ENCODE data around the gene PI16.

The PI16 gene

DNA sequence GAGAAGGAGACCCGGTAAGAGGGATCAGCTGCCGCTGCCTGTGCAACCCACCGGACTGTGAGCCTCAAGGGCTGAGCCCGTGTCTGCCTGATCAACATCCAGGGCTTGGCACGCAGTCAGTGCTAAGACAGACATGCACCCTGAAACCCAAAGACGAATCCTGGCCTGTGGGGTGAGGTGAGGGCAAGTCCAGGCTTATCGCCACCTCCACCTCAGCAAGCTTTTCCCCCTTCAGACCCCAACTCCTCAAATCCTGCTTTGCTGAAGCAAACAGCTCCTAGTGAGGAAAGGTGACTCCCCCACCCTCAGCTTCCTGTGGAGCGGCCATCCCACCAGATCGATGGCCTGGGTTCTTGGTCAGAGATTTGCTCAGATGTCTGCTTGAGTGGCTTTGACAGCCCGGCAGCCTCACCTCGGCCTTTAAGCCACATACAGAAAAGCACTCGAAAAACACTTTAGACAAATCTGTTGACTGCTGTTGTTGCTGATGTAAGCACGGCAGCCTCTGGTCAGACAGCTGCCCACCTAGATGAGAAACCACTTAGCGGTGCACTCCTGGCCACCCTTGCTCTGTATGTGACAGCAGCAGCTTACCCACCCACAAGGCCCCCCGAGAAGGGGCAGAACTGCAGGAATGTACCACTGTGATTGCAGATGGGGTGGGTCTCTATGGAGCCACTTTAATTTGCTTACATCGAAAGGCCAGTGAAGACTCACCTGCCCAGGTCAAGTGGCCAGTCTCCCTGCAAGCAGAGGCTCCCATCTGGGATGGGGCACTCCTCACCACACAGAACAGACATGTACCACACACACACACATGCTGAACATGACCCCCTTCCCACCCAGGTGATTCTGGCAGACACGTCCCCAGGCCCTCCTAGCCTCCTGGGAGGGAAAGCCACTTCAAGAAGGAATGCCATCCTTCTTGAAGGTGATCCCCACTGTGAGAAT, 16.6 kb downstream of the PI16 start:
- no peak overlapping the region for H4K8ac ChIP-seq (ENCODE audit: low read depth, low read length)
- no peak overlapping the region for H3K4ac ChIP-seq (ENCODE audit: low read length)
- no peak overlapping the region for H2BK12ac ChIP-seq (ENCODE audit: low read length)
- DNase-seq (ENCODE audit: low spot score): no peak
- H3K14ac ChIP-seq (ENCODE audit: low read length): no peak overlapping the region
- H3K4me1 ChIP-seq (ENCODE audit: control insufficient read depth in 2 of 2, insufficient read depth in 1 of 2, low read depth in 1 of 2, low read length in 2 of 2): no peaks in the 10 kb centered on the region
- H3K9ac ChIP-seq (ENCODE audit: low read depth, low read length, poor library complexity): peak overlapping the region; percentile 18
- H2AFZ ChIP-seq (ENCODE audit: low read length): no peak overlapping the region
- H3K23ac ChIP-seq (ENCODE audit: low read depth, low read length, poor library complexity): peak overlapping the region; percentile 10
- H3K79me1 ChIP-seq (ENCODE audit: low read depth, low read length): no peaks in the 10 kb centered on the region
- H3K27me3 ChIP-seq (ENCODE audit: control insufficient read depth in 3 of 3, insufficient read depth in 3 of 3, low read depth in 1 of 3, low read length in 3 of 3): no peaks in the 10 kb centered on the region
- peak overlapping the region in 1 of 2 donors; percentile 3 for H3K4me3 ChIP-seq (ENCODE audit: low read length in 2 of 2)
- no peak overlapping the region for H2BK15ac ChIP-seq (ENCODE audit: low read length)
- peak overlapping the region; percentile 25 for H2BK5ac ChIP-seq (ENCODE audit: low read length)
- no peak overlapping the region for H2BK120ac ChIP-seq (ENCODE audit: low read depth, low read length)
- H4K91ac ChIP-seq (ENCODE audit: low read depth, low read length, poor library complexity): no peak overlapping the region
- H3K18ac ChIP-seq (ENCODE audit: low read length): no peak overlapping the region
- H3K36me3 ChIP-seq (replicated peaks in 1 of 2; ENCODE audit: control insufficient read depth in 2 of 2, insufficient read depth in 2 of 2, low read length in 2 of 2): peaks cover 76 to 100% of the 10 kb centered on the region in 2 donors
- no peak overlapping the region for H3K4me2 ChIP-seq (ENCODE audit: insufficient read depth, low read length, poor library complexity, severe bottlenecking)
- no peaks in the 10 kb centered on the region for H3K9me3 ChIP-seq (replicated peaks in 1 of 2; ENCODE audit: control insufficient read depth in 2 of 2, insufficient read depth in 1 of 2, low read depth in 1 of 2, low read length in 2 of 2)
- H3K27ac ChIP-seq (replicated peaks; ENCODE audit: low read length): no peak overlapping the region
- no CpG with 5 or more reads among the region's 17 CpGs for WGBS, 2 donors (ENCODE audit: extremely low coverage in 2 of 2, insufficient read length in 2 of 2, insufficient replicate concordance in 1 of 2)
- no peak overlapping the region for H2AK5ac ChIP-seq (ENCODE audit: low read depth, low read length)

DNA sequence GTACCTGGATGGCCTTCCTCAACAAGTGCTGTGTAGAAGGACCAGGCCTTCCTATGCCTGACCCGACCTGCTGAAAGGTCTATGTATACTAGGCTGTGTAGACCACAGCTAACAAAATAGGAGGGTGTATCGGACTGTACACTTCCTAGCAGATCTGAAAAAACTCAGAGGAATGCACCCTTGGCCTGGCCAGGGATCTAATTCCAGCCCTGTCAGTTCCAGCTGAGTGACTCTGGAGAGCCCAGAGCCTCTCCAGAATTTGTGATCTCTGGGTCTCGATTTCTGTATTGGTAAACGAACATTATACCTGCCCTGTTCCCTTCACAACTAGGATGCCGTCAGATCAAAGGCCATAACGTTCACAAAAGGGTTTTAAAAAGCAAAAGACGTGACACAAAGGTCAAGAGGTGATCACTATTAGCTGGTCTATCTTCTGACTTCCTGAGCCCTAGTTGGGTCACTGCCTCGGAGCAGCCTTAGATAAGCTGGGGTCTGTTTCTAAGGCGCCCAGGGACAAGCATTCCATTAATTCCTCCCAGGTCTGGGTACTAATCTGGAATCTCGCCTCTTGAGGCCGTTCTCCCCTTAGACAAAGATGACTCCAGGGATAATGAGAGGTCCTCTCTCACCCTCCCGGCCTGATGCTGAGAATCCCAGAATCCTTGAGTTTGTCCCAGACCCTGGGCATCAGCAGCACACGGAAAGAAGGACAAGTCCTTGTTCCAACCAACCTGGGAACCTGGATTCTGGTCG, 17.6 kb downstream of the PI16 start:
- no peak for DNase-seq (ENCODE audit: low spot score)
- peak overlapping the region in 1 of 2 donors; percentile 3 for H3K4me3 ChIP-seq (ENCODE audit: low read length in 2 of 2)
- no peaks in the 10 kb centered on the region for H3K9me3 ChIP-seq (replicated peaks in 1 of 2; ENCODE audit: control insufficient read depth in 2 of 2, insufficient read depth in 1 of 2, low read depth in 1 of 2, low read length in 2 of 2)
- H3K4me1 ChIP-seq (ENCODE audit: control insufficient read depth in 2 of 2, insufficient read depth in 1 of 2, low read depth in 1 of 2, low read length in 2 of 2): no peaks in the 10 kb centered on the region
- no peaks in the 10 kb centered on the region for H3K79me1 ChIP-seq (ENCODE audit: low read depth, low read length)
- H4K91ac ChIP-seq (ENCODE audit: low read depth, low read length, poor library complexity): no peak overlapping the region
- no peak overlapping the region for H2AFZ ChIP-seq (ENCODE audit: low read length)
- no peak overlapping the region for H4K8ac ChIP-seq (ENCODE audit: low read depth, low read length)
- H3K23ac ChIP-seq (ENCODE audit: low read depth, low read length, poor library complexity): peak overlapping the region; percentile 2
- no peak overlapping the region for H3K9ac ChIP-seq (ENCODE audit: low read depth, low read length, poor library complexity)
- no peak overlapping the region for H2AK5ac ChIP-seq (ENCODE audit: low read depth, low read length)
- no peak overlapping the region for H2BK12ac ChIP-seq (ENCODE audit: low read length)
- H3K4me2 ChIP-seq (ENCODE audit: insufficient read depth, low read length, poor library complexity, severe bottlenecking): no peak overlapping the region
- H2BK5ac ChIP-seq (ENCODE audit: low read length): no peak overlapping the region
- H3K27ac ChIP-seq (replicated peaks; ENCODE audit: low read length): no peak overlapping the region
- no peak overlapping the region for H2BK120ac ChIP-seq (ENCODE audit: low read depth, low read length)
- no peaks in the 10 kb centered on the region for H3K27me3 ChIP-seq (ENCODE audit: control insufficient read depth in 3 of 3, insufficient read depth in 3 of 3, low read depth in 1 of 3, low read length in 3 of 3)
- no peak overlapping the region for H3K14ac ChIP-seq (ENCODE audit: low read length)
- H3K36me3 ChIP-seq (replicated peaks in 1 of 2; ENCODE audit: control insufficient read depth in 2 of 2, insufficient read depth in 2 of 2, low read length in 2 of 2): peaks cover 81 to 100% of the 10 kb centered on the region in 2 donors
- H3K4ac ChIP-seq (ENCODE audit: low read length): no peak overlapping the region
- no peak overlapping the region for H3K18ac ChIP-seq (ENCODE audit: low read length)
- H2BK15ac ChIP-seq (ENCODE audit: low read length): no peak overlapping the region
- WGBS, 2 donors (ENCODE audit: extremely low coverage in 2 of 2, insufficient read length in 2 of 2, insufficient replicate concordance in 1 of 2): no CpG with 5 or more reads among the region's 14 CpGs

- Histone ChIP-seq H3K4me3 (ENCODE audit: low read length in 2 of 2) (no peak overlapping the region), H3K9ac (ENCODE audit: low read depth, low read length, poor library complexity) (no peak overlapping the region)
Measured at GRCh38 chr6:36973190-36973589, 18.7 kb downstream of the PI16 start.

DNA sequence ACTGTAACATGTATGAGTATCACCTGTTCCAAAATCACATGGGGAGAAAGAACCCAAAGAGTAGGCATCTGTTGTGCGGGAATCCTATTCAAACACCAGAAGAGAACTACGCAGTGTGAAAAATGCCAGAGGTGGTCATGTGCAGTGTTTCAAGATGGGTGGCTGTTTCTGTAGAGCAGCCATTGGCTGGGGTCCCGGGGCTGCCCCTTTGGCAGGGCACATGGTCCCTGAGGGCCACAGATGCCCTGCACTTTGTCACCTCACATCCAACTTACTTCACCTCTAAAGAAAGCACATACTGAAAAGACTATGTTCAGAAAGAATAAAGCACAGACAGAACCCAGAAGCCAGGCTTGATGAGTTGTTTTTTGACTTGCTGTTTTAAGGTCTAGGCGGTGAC, 19.1 kb downstream of the PI16 start:
- Histone ChIP-seq H2BK120ac (ENCODE audit: low read depth, low read length) (no peak overlapping the region), H3K4me1 (ENCODE audit: control insufficient read depth in 2 of 2, insufficient read depth in 1 of 2, low read depth in 1 of 2, low read length in 2 of 2) (no peaks in the 10 kb centered on the region), H2BK12ac (ENCODE audit: low read length) (no peak overlapping the region), H3K4me3 (ENCODE audit: low read length in 2 of 2) (no peak overlapping the region), H3K18ac (ENCODE audit: low read length) (no peak overlapping the region), H3K27me3 (ENCODE audit: control insufficient read depth in 3 of 3, insufficient read depth in 3 of 3, low read depth in 1 of 3, low read length in 3 of 3) (no peaks in the 10 kb centered on the region), H2AK5ac (ENCODE audit: low read depth, low read length) (no peak overlapping the region), H3K27ac (replicated peaks; ENCODE audit: low read length) (no peak overlapping the region), H2BK15ac (ENCODE audit: low read length) (no peak overlapping the region), H4K8ac (ENCODE audit: low read depth, low read length) (no peak overlapping the region), H3K23ac (ENCODE audit: low read depth, low read length, poor library complexity) (no peak overlapping the region), H2AFZ (ENCODE audit: low read length) (no peak overlapping the region), H3K36me3 (replicated peaks in 1 of 2; ENCODE audit: control insufficient read depth in 2 of 2, insufficient read depth in 2 of 2, low read length in 2 of 2) (peaks cover 79 to 100% of the 10 kb centered on the region in 2 donors), H3K14ac (ENCODE audit: low read length) (no peak overlapping the region), H3K79me1 (ENCODE audit: low read depth, low read length) (peaks cover 4% of the 10 kb centered on the region), H2BK5ac (ENCODE audit: low read length) (no peak overlapping the region), H3K9me3 (replicated peaks in 1 of 2; ENCODE audit: control insufficient read depth in 2 of 2, insufficient read depth in 1 of 2, low read depth in 1 of 2, low read length in 2 of 2) (no peaks in the 10 kb centered on the region), H3K4me2 (ENCODE audit: insufficient read depth, low read length, poor library complexity, severe bottlenecking) (no peak overlapping the region), H4K91ac (ENCODE audit: low read depth, low read length, poor library complexity) (no peak overlapping the region), H3K9ac (ENCODE audit: low read depth, low read length, poor library complexity) (no peak overlapping the region), H3K4ac (ENCODE audit: low read length) (no peak overlapping the region)
- DNase-seq (ENCODE audit: low spot score): no peak
- no CpG with 5 or more reads among the region's 4 CpGs for WGBS, 2 donors (ENCODE audit: extremely low coverage in 2 of 2, insufficient read length in 2 of 2, insufficient replicate concordance in 1 of 2)

More at GRCh38 chr6:36973190-36973589, 18.7 kb downstream of the PI16 start:
- no peaks in the 10 kb centered on the region for H3K4me1 ChIP-seq (ENCODE audit: control insufficient read depth in 2 of 2, insufficient read depth in 1 of 2, low read depth in 1 of 2, low read length in 2 of 2)
- no peaks in the 10 kb centered on the region for H3K9me3 ChIP-seq (replicated peaks in 1 of 2; ENCODE audit: control insufficient read depth in 2 of 2, insufficient read depth in 1 of 2, low read depth in 1 of 2, low read length in 2 of 2)
- H2AK5ac ChIP-seq (ENCODE audit: low read depth, low read length): no peak overlapping the region
- H3K36me3 ChIP-seq (replicated peaks in 1 of 2; ENCODE audit: control insufficient read depth in 2 of 2, insufficient read depth in 2 of 2, low read length in 2 of 2): peaks cover 80 to 100% of the 10 kb centered on the region in 2 donors
- H3K14ac ChIP-seq (ENCODE audit: low read length): no peak overlapping the region
- no peak overlapping the region for H2AFZ ChIP-seq (ENCODE audit: low read length)
- peaks cover under 1% of the 10 kb centered on the region for H3K79me1 ChIP-seq (ENCODE audit: low read depth, low read length)
- H2BK120ac ChIP-seq (ENCODE audit: low read depth, low read length): no peak overlapping the region
- H2BK12ac ChIP-seq (ENCODE audit: low read length): no peak overlapping the region
- H2BK5ac ChIP-seq (ENCODE audit: low read length): no peak overlapping the region
- H2BK15ac ChIP-seq (ENCODE audit: low read length): no peak overlapping the region
- H3K18ac ChIP-seq (ENCODE audit: low read length): no peak overlapping the region
- no CpG with 5 or more reads among the region's 1 CpG for WGBS, 2 donors (ENCODE audit: extremely low coverage in 2 of 2, insufficient read length in 2 of 2, insufficient replicate concordance in 1 of 2)
- no peaks in the 10 kb centered on the region for H3K27me3 ChIP-seq (ENCODE audit: control insufficient read depth in 3 of 3, insufficient read depth in 3 of 3, low read depth in 1 of 3, low read length in 3 of 3)
- no peak overlapping the region for H3K23ac ChIP-seq (ENCODE audit: low read depth, low read length, poor library complexity)
- no peak for DNase-seq (ENCODE audit: low spot score)
- H4K8ac ChIP-seq (ENCODE audit: low read depth, low read length): no peak overlapping the region
- H3K27ac ChIP-seq (replicated peaks; ENCODE audit: low read length): no peak overlapping the region
- H4K91ac ChIP-seq (ENCODE audit: low read depth, low read length, poor library complexity): no peak overlapping the region
- H3K4me2 ChIP-seq (ENCODE audit: insufficient read depth, low read length, poor library complexity, severe bottlenecking): no peak overlapping the region
- no peak overlapping the region for H3K4ac ChIP-seq (ENCODE audit: low read length)

Data from neuronal stem cell (in vitro differentiated cells).